Measurements from ENCODE around the gene NADSYN1. TPM values are rescaled to one million over a fixed set of nuclear protein-coding genes. Genes with fewer than 3 reads are reported as not detected.

Gene NADSYN1

DNA sequence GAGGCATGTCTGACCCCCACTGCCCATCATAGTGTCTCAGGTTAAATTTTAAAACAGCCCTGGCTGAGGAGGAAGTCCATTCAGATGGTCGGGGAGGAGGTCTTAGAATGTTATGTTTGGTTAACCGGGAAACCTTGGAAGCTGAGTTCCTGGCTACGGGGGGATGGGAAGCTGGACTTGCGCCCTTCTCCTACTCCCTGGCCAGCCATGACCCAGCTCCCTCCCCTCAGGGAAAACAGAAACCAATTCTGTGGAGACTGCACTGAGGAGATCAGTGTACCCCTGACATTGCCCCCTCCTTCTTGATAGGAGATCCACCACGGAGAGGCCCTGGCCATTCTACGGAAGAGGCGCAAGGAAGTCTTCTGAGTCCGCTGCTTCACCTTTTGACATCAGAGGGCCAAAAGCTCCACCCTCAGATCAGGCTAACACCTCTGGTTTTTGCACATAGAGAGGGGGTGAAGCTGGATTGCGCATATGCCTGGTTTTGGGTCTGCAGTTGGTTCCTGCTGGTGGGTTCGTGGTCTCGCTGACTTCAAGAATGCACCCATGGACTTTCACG is 92.5 kb downstream of the NADSYN1 start:
- no peak overlapping the region for H3K9ac ChIP-seq (ENCODE audit: low read length)
- WGBS: 93% methylated on average over 11 of the region's 12 CpGs
- no peak overlapping the region for H2BK15ac ChIP-seq (ENCODE audit: low read depth, poor library complexity, severe bottlenecking)
- no peaks in the 10 kb centered on the region for H3K4me1 ChIP-seq (ENCODE audit: control insufficient read depth, insufficient read depth, low read depth, low read length)
- H3K4me2 ChIP-seq (ENCODE audit: low read length, poor library complexity, severe bottlenecking): no peak overlapping the region
- no peak overlapping the region for H3K4me3 ChIP-seq (ENCODE audit: insufficient read depth in 1 of 2, low read depth in 1 of 2, low read length in 2 of 2)
- no peak overlapping the region for H4K8ac ChIP-seq (ENCODE audit: low read length)
- no peak overlapping the region for H2BK120ac ChIP-seq (ENCODE audit: low read depth, low read length)
- no peak overlapping the region for H2AFZ ChIP-seq (ENCODE audit: low read depth, low read length)
- no peak overlapping the region for H3K4ac ChIP-seq (ENCODE audit: low read depth in 1 of 2, low read length in 2 of 2)
- no peak overlapping the region for H2BK5ac ChIP-seq (ENCODE audit: low read depth, low read length, poor library complexity, severe bottlenecking)
- peaks cover 10% of the 10 kb centered on the region for H3K9me3 ChIP-seq (ENCODE audit: control insufficient read depth, low read length)
- H3K36me3 ChIP-seq (ENCODE audit: control insufficient read depth in 1 of 2, insufficient read depth in 2 of 2, low read depth in 1 of 2, low read length in 2 of 2): no peaks in the 10 kb centered on the region
- no peak overlapping the region for H2AK5ac ChIP-seq (ENCODE audit: low read length, severe bottlenecking)
- H3K27me3 ChIP-seq (ENCODE audit: control insufficient read depth in 1 of 2, insufficient read depth in 1 of 2, low read length in 2 of 2): peaks cover 5 to 46% of the 10 kb centered on the region in 2 experiments
- H3K14ac ChIP-seq (ENCODE audit: low read length in 2 of 2): no peak overlapping the region
- no peaks in the 10 kb centered on the region for H3K79me1 ChIP-seq (replicated peaks; ENCODE audit: low read length, poor library complexity, severe bottlenecking)
- H4K91ac ChIP-seq (ENCODE audit: low read length): no peak overlapping the region
- no peak overlapping the region for H3K23ac ChIP-seq (ENCODE audit: low read length in 2 of 2)
- H2BK12ac ChIP-seq (ENCODE audit: low read length in 2 of 2): no peak overlapping the region
- H3K18ac ChIP-seq (ENCODE audit: low read depth in 1 of 2, low read length in 2 of 2): no peak overlapping the region
- DNase-seq: no peak
- H3K27ac ChIP-seq (ENCODE audit: low read length, poor library complexity, severe bottlenecking): no peak overlapping the region

DNA sequence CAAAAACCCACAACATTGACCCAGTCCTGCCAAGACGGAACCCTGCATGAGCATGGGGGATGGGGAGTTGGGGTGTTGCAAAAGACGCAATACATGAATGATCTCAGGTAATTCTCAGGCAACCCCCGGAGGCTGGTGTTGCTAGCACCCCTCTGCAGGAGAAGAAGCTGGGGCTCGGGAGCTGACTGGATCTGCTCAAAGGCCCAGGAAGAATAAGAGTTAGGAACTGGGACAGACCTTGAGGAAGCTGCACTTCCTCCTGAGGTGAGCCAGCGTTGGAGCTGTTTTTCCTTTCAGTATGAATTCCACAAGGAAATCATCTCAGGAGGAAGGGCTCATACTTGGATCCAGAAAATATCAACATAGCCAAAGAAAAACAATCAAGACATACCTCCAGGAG is 95.1 kb downstream of the NADSYN1 start, which contains the start of gene KRTAP5-9:
KRTAP5-9 (plus strand) TSS at position 301 of the 400 bp plus-strand sequence. CDS start 238 bp downstream, outside the sequence.
- Histone ChIP-seq H3K4me2 (ENCODE audit: low read length, poor library complexity, severe bottlenecking) (no peak within 1 kb of the TSS), H2BK120ac (ENCODE audit: low read depth, low read length) (no peak within 1 kb of the TSS), H3K27me3 (ENCODE audit: control insufficient read depth in 1 of 2, insufficient read depth in 1 of 2, low read length in 2 of 2) (peaks cover 5 to 46% of the 10 kb centered on the region in 2 experiments), H4K8ac (ENCODE audit: low read length) (no peak within 1 kb of the TSS), H3K9me3 (ENCODE audit: control insufficient read depth, low read length) (peaks cover 10% of the 10 kb centered on the region), H2BK12ac (ENCODE audit: low read length in 2 of 2) (no peak within 1 kb of the TSS), H4K91ac (ENCODE audit: low read length) (no peak within 1 kb of the TSS), H3K36me3 (ENCODE audit: control insufficient read depth in 1 of 2, insufficient read depth in 2 of 2, low read depth in 1 of 2, low read length in 2 of 2) (no peaks in the 10 kb centered on the region), H3K4me3 (ENCODE audit: insufficient read depth in 1 of 2, low read depth in 1 of 2, low read length in 2 of 2) (no peak within 1 kb of the TSS), H3K9ac (ENCODE audit: low read length) (no peak within 1 kb of the TSS), H3K27ac (ENCODE audit: low read length, poor library complexity, severe bottlenecking) (no peak within 1 kb of the TSS), H3K79me1 (replicated peaks; ENCODE audit: low read length, poor library complexity, severe bottlenecking) (no peaks in the 10 kb centered on the region), H2BK15ac (ENCODE audit: low read depth, poor library complexity, severe bottlenecking) (no peak within 1 kb of the TSS), H2AK5ac (ENCODE audit: low read length, severe bottlenecking) (no peak within 1 kb of the TSS), H2BK5ac (ENCODE audit: low read depth, low read length, poor library complexity, severe bottlenecking) (no peak within 1 kb of the TSS), H3K23ac (ENCODE audit: low read length in 2 of 2) (no peak within 1 kb of the TSS), H2AFZ (ENCODE audit: low read depth, low read length) (no peak within 1 kb of the TSS), H3K4me1 (ENCODE audit: control insufficient read depth, insufficient read depth, low read depth, low read length) (no peaks in the 10 kb centered on the region), H3K18ac (ENCODE audit: low read depth in 1 of 2, low read length in 2 of 2) (no peak within 1 kb of the TSS), H3K14ac (ENCODE audit: low read length in 2 of 2) (no peak within 1 kb of the TSS), H3K4ac (ENCODE audit: low read depth in 1 of 2, low read length in 2 of 2) (no peak within 1 kb of the TSS)
- DNase-seq: no peak
- WGBS: 79% methylated on average over 4 of the region's 5 CpGs

DNA sequence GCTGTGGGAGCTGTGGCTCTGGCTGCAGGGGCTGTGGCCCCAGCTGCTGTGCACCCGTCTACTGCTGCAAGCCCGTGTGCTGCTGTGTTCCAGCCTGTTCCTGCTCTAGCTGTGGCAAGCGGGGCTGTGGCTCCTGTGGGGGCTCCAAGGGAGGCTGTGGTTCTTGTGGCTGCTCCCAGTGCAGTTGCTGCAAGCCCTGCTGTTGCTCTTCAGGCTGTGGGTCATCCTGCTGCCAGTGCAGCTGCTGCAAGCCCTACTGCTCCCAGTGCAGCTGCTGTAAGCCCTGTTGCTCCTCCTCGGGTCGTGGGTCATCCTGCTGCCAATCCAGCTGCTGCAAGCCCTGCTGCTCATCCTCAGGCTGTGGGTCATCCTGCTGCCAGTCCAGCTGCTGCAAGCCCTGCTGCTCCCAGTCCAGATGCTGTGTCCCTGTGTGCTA is 95.7 kb downstream of the NADSYN1 start:
- Histone ChIP-seq H2BK12ac (ENCODE audit: low read length in 2 of 2) (no peak overlapping the region), H3K14ac (ENCODE audit: low read length in 2 of 2) (no peak overlapping the region), H3K4me2 (ENCODE audit: low read length, poor library complexity, severe bottlenecking) (no peak overlapping the region), H3K18ac (ENCODE audit: low read depth in 1 of 2, low read length in 2 of 2) (no peak overlapping the region), H3K36me3 (ENCODE audit: control insufficient read depth in 1 of 2, insufficient read depth in 2 of 2, low read depth in 1 of 2, low read length in 2 of 2) (no peaks in the 10 kb centered on the region), H2BK5ac (ENCODE audit: low read depth, low read length, poor library complexity, severe bottlenecking) (no peak overlapping the region), H2AK5ac (ENCODE audit: low read length, severe bottlenecking) (no peak overlapping the region), H4K91ac (ENCODE audit: low read length) (no peak overlapping the region), H3K9ac (ENCODE audit: low read length) (no peak overlapping the region), H2BK15ac (ENCODE audit: low read depth, poor library complexity, severe bottlenecking) (no peak overlapping the region), H3K27ac (ENCODE audit: low read length, poor library complexity, severe bottlenecking) (no peak overlapping the region), H3K4me3 (ENCODE audit: insufficient read depth in 1 of 2, low read depth in 1 of 2, low read length in 2 of 2) (no peak overlapping the region), H3K4me1 (ENCODE audit: control insufficient read depth, insufficient read depth, low read depth, low read length) (no peaks in the 10 kb centered on the region), H4K8ac (ENCODE audit: low read length) (no peak overlapping the region), H3K4ac (ENCODE audit: low read depth in 1 of 2, low read length in 2 of 2) (no peak overlapping the region), H3K23ac (ENCODE audit: low read length in 2 of 2) (no peak overlapping the region), H3K79me1 (replicated peaks; ENCODE audit: low read length, poor library complexity, severe bottlenecking) (no peaks in the 10 kb centered on the region), H3K27me3 (ENCODE audit: control insufficient read depth in 1 of 2, insufficient read depth in 1 of 2, low read length in 2 of 2) (peaks cover 5 to 45% of the 10 kb centered on the region in 2 experiments), H2AFZ (ENCODE audit: low read depth, low read length) (no peak overlapping the region), H3K9me3 (ENCODE audit: control insufficient read depth, low read length) (peaks cover 10% of the 10 kb centered on the region), H2BK120ac (ENCODE audit: low read depth, low read length) (no peak overlapping the region)
- no peak for DNase-seq
- WGBS: 54% methylated on average over 5 of the region's 5 CpGs

Small RNAs within 50 kb of the gene (small RNA-seq; reads per million reads assigned to genes)
- gene MIR6754 (ENCODE audit: low read depth): not detected
